Caco-2 (cell line): Measurements from ENCODE around the gene ARHGAP9. TPM values are rescaled to one million over a fixed set of nuclear protein-coding genes. Genes with fewer than 3 reads are reported as not detected.

Source experiments
- BruUV-seq: library from RNA; stranded (reverse); fragments of 400-500 nt; replicated peaks from 2 replicates; lab custom pipeline; 2021; lab: Mats Ljungman, UMichigan
- CTCF ChIA-PET: fragments of 300-600 bp; sonication (Branson Sonifier 250); formaldehyde crosslinking; loops from one replicate; lab custom pipeline; 2022; ENCODE audit warnings: antibody characterized with exemption; lab: Charles Lee
- POLR2A ChIA-PET: fragments of 300-600 bp; sonication (Branson Sonifier 250); formaldehyde crosslinking; loops from one replicate; lab custom pipeline; 2022; ENCODE audit warnings: antibody characterized with exemption; lab: Charles Lee
- DNase-seq, 2 experiments: peaks; one replicate each; pipeline versions ENCODE4 v3.0.0 to v3.0.0-alpha.2; 2020 to 2022
- H3K27me3 ChIP-seq: replicated peaks from 2 replicates; pipeline ENCODE4 v1.6.0; 2011; ENCODE audit warnings: low read length; ENCODE audit not compliant: control insufficient read depth, insufficient read depth
- H3K36me3 ChIP-seq: 2 replicates; pipeline ENCODE4 v1.5.1; 2011; ENCODE audit warnings: low read length; ENCODE audit not compliant: control insufficient read depth, insufficient read depth
- H3K4me1 ChIP-seq: fragments of 250-450 bp; sonication (Bioruptor Pico); 2 replicates; pipeline ENCODE4 v1.5.1; 2020; ENCODE audit warnings: mild to moderate bottlenecking
- H3K4me3 ChIP-seq: 2 replicates; pipeline ENCODE4 v1.5.1; 2011; ENCODE audit warnings: low read depth, mild to moderate bottlenecking, control low read depth, low read length
- H3K9me3 ChIP-seq: fragments of 250-450 bp; sonication (Bioruptor Pico); 2 replicates; pipeline ENCODE4 v1.5.1; 2020; ENCODE audit warnings: mild to moderate bottlenecking, moderate library complexity
- H3K27ac Mint-ChIP-seq: one replicate; pipeline ENCODE4 v1.8.0; 2022; ENCODE audit warnings: mixed read lengths; ENCODE audit not compliant: unreplicated experiment
- H3K27me3 Mint-ChIP-seq: one replicate; pipeline ENCODE4 v1.8.0; 2022; ENCODE audit warnings: mixed read lengths; ENCODE audit not compliant: insufficient read depth, unreplicated experiment
- H3K36me3 Mint-ChIP-seq: one replicate; pipeline ENCODE4 v1.8.0; 2022; ENCODE audit warnings: mild to moderate bottlenecking, mixed read lengths; ENCODE audit not compliant: insufficient read depth, unreplicated experiment
- H3K4me1 Mint-ChIP-seq: one replicate; pipeline ENCODE4 v1.8.0; 2022; ENCODE audit warnings: low read depth, mixed read lengths; ENCODE audit not compliant: unreplicated experiment
- H3K4me3 Mint-ChIP-seq: one replicate; pipeline ENCODE4 v1.8.0; 2022; ENCODE audit warnings: mild to moderate bottlenecking, moderate library complexity, mixed read lengths; ENCODE audit not compliant: unreplicated experiment
- H3K9me3 Mint-ChIP-seq: one replicate; pipeline ENCODE4 v1.8.0; 2022; ENCODE audit warnings: mixed read lengths; ENCODE audit not compliant: unreplicated experiment
- CTCF ChIP-seq, 2 experiments: fragments of 200-600 bp in 1 of 2; IDR thresholded peaks; 1 replicate in 1 of 2; 2 replicates in 1 of 2; pipeline versions ENCODE4 v1.5.1 to v1.8.0; 2011 to 2022; ENCODE audit warnings: antibody characterized with exemption in 1 of 2, control low read depth in 1 of 2, inconsistent platforms in 1 of 2, low read depth in 1 of 2, low read length in 1 of 2, mild to moderate bottlenecking in 1 of 2, moderate library complexity in 1 of 2; ENCODE audit not compliant: insufficient read depth in 1 of 2, severe bottlenecking in 1 of 2, unreplicated experiment in 1 of 2
- intact Hi-C: fragments of 100-400 bp; cut with micrococcal nuclease; formaldehyde crosslinking; loops from one replicate; pipeline ENCODE4 v1.10.0; 2022; ENCODE audit not compliant: unreplicated experiment
- total RNA-seq: library from RNA; stranded (reverse); gene quantifications from 2 replicates; pipeline ENCODE4 v1.2.3, GENCODE V29; 2022

ARHGAP9 gene
- total RNA-seq, 1 experiment from 2014 or later: 0.75 TPM

GRCh38 chr12:57449375-57449774 lies 30.3 kb downstream of the ARHGAP9 start:
- peaks cover 6% of the 10 kb centered on the region for H3K4me1 Mint-ChIP-seq
- POLR2A ChIA-PET: no interaction called here
- H3K36me3 Mint-ChIP-seq: no peaks in the 10 kb centered on the region
- H3K9me3 Mint-ChIP-seq: no peaks in the 10 kb centered on the region
- H3K4me3 Mint-ChIP-seq: no peak overlapping the region
- H3K9me3 ChIP-seq: no peaks in the 10 kb centered on the region
- no peak for DNase-seq
- H3K27me3 Mint-ChIP-seq: no peaks in the 10 kb centered on the region
- BruUV-seq: no TSS peak
- no peak for TF ChIP-seq CTCF (IDR thresholded peaks at IDR 0.05; ENCODE audit: insufficient read depth in 1 of 2, low read depth in 1 of 2, low read length in 1 of 2, severe bottlenecking in 1 of 2, unreplicated experiment in 1 of 2)
- CTCF ChIA-PET: no interaction called here
- peaks cover 21% of the 10 kb centered on the region for H3K4me1 ChIP-seq
- H3K4me3 ChIP-seq: no peak overlapping the region
- H3K36me3 ChIP-seq: no peaks in the 10 kb centered on the region
- H3K27ac Mint-ChIP-seq: no peak overlapping the region
- intact Hi-C loops: no loop called here
- H3K27me3 ChIP-seq: no peaks in the 10 kb centered on the region

DNA sequence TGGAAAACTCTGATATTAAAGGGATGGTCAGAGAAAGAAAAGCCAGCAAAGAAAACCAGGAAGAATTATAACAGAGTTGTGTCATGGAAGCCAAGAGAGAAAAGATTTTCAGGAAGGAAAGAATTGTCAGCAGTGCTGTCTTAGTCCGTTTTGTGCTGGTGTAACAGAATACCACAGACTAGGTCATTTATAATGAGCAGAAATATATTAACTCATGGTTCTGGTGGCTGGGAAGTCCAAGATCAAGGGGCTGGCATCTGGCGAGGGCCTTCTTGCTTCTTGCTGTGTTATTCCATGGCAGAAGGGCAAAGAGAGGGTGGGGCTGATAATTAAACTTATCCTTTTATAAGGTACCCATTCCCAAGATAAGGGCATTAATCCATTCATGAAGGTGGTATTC lies 31.0 kb downstream of the ARHGAP9 start:
- ChIA-PET CTCF (interaction anchor here (0.6 kb wide), 1 partner anchor 300 kb away, joined by 8 read pairs; no protein-coding TSS in a partner anchor), POLR2A (interaction anchor here (0.6 kb wide), 1 partner anchor 39 kb away, joined by 4 read pairs; no protein-coding TSS in a partner anchor)
- no peak overlapping the region for H3K4me3 ChIP-seq
- H3K27ac Mint-ChIP-seq: no peak overlapping the region
- no peaks in the 10 kb centered on the region for H3K9me3 ChIP-seq
- H3K36me3 Mint-ChIP-seq: no peaks in the 10 kb centered on the region
- no peak overlapping the region for H3K4me3 Mint-ChIP-seq
- TF ChIP-seq CTCF (IDR thresholded peaks at IDR 0.05; ENCODE audit: insufficient read depth in 1 of 2, low read depth in 1 of 2, low read length in 1 of 2, severe bottlenecking in 1 of 2, unreplicated experiment in 1 of 2): no peak
- peaks cover 6% of the 10 kb centered on the region for H3K4me1 Mint-ChIP-seq
- no peaks in the 10 kb centered on the region for H3K36me3 ChIP-seq
- H3K9me3 Mint-ChIP-seq: no peaks in the 10 kb centered on the region
- no peaks in the 10 kb centered on the region for H3K27me3 ChIP-seq
- no TSS peak for BruUV-seq
- no peak for DNase-seq
- H3K4me1 ChIP-seq: peaks cover 17% of the 10 kb centered on the region; the same call in 1 of the 2 replicates
- no peaks in the 10 kb centered on the region for H3K27me3 Mint-ChIP-seq
- intact Hi-C loops: no loop called here

- H3K36me3 Mint-ChIP-seq: no peaks in the 10 kb centered on the region
- no peak for TF ChIP-seq CTCF (IDR thresholded peaks at IDR 0.05; ENCODE audit: insufficient read depth in 1 of 2, low read depth in 1 of 2, low read length in 1 of 2, severe bottlenecking in 1 of 2, unreplicated experiment in 1 of 2)
- H3K4me3 Mint-ChIP-seq: no peak overlapping the region
- H3K27me3 Mint-ChIP-seq: no peaks in the 10 kb centered on the region
- Histone ChIP-seq H3K27me3 (no peaks in the 10 kb centered on the region), H3K4me3 (no peak overlapping the region), H3K4me1 (peaks cover 8% of the 10 kb centered on the region; the same call in 1 of the 2 replicates), H3K36me3 (no peaks in the 10 kb centered on the region), H3K9me3 (no peaks in the 10 kb centered on the region)
- no peaks in the 10 kb centered on the region for H3K4me1 Mint-ChIP-seq
- ChIA-PET CTCF (interaction anchor here (0.5 kb wide), 1 partner anchor 191 kb away, joined by 4 read pairs; no protein-coding TSS in a partner anchor), POLR2A (no interaction called here)
- intact Hi-C loops: no loop called here
- DNase-seq: no peak
- BruUV-seq: no TSS peak
- H3K9me3 Mint-ChIP-seq: no peaks in the 10 kb centered on the region
- H3K27ac Mint-ChIP-seq: no peak overlapping the region
Measured at GRCh38 chr12:57446292-57446960, 33.2 kb downstream of the ARHGAP9 start.
